NCI-H748 treated with DMSO at 0.1 percent for 48 hours (cell line): ENCODE results near the gene TRIM40.

Experiments used
- DNase-seq: peaks from one replicate; lab custom pipeline; 2025; lab: John Stamatoyannopoulos, UW

The TRIM40 gene

DNA sequence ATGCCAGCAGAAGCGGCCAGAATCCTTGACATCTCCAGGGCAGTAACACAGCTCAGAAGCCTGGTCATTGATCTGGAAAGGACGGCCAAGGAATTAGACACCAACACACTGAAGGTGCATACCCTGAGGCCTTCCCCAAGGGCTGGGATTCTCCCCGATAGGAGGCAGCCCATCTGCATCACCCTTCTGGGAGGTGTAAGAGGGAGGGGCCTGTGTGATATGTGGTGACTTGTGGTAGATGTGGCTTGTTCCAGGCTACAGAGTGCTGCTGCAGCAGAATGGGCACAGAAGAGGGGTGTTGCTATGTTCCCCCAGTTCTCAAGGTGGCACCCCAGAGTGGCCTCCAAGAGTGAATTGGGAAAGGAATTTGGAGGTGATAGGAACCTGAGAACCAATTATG is 11.2 kb downstream of the TRIM40 start:
- no peak for DNase-seq

DNA sequence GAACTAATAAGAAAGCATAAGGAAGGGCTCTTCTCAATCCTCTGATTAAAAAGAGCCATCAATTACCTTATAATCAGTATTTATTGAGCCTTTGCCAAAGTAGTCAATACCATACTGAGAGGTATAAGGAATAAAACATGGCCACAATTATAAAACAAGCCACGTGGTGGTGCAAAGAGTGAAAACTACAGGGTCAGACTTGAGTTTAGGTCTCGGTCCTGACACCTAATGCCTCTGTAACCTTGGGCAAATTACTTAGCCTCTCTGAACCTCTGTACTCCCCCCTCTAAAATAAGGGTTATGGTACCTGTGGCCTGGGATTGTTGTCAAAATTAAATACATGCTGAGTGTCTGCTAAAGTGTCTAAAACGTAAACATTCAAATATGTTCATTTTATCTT is 13.3 kb downstream of the TRIM40 start:
- DNase-seq, result no peak

DNA sequence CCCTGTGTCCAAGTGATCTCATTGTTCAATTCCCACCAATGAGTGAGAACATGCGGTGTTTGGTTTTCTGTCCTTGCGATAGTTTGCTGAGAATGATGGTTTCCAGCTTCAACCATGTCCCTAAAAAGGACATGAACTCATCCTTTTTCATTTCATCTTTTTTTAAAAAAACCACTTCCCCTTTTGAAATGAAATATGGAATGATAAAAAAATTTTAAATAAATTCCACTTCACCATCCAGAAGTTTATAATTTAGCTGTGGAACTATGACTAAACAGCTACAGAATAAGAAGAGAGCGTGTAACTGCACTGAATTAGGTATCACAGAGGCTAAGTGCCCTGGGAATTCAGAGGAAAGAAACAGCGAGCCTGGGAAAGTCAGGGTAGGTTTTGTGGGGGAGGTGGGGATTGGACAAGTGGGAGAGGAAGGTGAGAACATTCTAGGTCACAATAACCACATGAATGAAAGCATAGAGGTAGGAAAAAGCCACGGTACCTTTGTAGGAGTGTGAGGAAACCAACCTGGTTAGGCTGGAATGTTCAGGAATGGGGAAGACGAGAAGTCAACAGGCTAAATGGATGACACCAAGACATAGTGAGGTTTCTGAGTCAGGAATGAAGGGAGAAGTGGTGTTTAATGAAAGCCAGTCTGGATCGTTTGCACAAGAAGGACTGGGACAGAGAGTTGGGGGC is 14.1 kb downstream of the TRIM40 start:
- no peak for DNase-seq

DNA sequence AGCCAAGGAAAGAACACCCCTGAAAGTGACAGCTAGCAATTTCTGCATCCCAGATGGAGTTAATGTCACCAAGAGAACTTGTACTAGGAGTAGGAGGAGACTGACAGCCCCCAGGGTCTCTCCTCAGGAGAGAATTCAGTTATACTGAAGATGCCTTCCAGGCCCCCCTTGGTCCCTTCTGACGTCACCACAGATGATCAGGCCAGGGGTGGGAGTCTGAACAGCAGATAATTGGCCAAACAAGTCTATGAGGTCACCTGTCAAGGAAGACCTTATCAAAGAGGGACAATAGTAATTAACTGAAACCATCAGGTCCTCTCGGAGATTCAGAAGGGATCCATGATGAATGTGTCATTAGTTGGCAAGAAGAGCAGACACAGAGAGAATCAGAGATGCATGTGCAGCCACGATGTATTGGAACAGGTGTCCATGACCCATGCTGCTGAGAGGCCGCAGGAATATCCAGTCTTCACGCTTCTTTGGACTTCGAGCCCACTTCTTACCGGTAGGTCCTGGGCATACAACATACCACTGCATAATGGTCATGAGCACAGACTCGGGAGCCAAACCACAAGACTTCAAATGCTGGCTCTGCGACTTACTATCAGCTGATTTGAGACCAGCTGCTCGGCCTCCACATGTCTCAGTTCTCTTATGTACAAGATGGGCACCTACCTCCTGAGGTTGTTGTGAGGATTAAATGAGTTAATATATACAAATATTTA is 14.9 kb downstream of the TRIM40 start:
- DNase-seq, result no peak

DNA sequence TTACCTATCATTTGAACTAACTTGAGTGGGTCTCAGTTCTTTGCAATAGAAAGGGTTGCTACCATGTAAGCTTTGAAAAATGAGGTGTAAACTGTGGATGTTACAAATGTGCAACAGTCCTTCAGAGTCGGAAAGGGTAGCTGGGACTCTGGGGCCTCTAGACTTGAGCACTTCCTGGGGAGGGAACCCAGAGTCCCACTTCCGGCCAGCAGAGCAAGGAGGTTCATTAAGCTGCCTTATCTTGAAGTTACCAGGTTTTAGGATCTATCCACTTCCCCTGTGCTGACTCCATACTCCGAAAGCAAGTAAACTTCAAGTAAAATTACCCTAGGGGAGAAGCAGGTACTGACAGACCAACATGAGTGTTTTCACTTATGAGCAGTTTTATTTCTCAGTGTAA is 15.6 kb downstream of the TRIM40 start:
- no peak for DNase-seq

DNA sequence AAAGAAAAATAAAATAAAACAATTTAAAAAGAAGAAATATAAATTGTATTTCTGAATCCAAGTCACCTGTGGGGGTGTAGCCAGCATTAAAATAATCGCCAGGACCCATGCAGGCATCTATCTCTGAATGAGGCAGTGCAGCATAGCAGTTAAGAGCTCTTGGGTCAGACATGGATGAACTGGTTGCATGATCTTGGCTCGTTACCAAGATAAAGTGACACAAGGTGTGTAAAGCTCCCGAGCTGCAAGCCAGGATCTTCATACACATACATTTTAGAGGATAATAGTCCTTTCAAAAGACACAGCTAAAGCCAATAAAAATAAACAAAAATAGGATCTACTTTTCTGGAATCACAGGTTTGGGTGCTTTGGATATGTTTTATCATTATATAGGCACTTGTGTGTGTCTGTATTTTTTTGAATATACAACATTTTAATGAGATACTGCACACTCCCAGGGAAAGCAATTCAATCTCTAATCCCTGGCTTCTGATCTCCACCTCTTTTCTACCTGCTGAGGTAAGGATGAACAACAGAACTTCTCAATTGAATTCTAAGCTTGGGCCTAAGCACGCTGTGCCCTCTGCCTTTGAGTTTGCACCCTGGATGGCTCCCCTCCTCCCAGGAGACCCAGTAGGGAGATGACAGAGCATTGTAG is 16.2 kb downstream of the TRIM40 start:
- no peak for DNase-seq

DNA sequence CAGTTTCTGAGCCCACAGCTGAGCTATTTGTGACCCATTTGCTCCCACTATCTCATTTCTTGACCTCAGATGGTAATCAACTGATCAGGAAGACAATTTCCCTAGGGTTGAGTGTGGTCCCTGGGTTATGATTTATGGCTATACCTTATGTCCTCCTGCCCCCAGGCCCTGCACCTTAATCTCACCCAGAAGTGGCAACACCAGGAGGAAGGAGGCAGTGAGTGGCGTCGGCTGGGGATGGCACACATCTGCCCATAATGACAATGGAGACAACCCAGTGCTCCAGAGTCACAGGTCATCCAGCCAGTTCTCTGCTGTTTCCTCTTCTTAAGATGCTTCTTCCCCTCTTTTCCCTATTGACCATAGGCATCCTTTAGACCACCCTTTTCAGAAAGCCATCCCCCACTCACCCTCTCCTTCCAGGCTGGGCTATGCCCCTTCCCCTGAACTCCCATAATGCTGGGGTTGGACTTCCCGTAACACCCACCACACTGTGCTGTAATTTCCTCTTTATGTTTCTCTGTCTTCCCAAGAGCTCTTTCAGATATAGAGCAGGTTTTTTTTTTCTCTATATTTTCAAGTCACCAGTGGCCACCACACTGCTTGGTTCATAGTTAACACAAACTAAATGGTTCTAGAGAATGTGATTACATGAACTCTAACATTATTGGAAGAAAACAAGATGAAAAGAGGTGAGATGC is 17.1 kb downstream of the TRIM40 start:
- DNase-seq, result no peak

DNA sequence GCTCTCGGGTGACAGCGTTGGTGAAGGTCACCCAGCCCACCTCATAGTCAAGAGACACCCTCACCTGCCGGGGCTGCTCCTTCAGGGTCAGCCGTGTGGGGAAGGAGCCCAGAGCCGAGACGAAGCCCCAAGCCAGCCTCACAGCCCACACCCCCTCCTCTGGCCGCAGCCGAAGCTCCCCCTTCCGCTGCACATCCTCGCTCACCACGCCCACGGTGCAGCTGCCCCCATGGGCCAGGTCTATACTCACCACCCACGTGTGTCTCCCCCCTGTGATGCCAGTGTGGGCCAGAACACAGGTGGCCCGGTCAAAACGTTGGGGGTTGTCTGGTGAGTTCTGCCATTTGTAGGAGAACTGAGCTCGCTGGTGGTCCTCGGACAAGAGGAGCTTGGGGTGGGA is 18.1 kb downstream of the TRIM40 start:
- no peak for DNase-seq

DNA sequence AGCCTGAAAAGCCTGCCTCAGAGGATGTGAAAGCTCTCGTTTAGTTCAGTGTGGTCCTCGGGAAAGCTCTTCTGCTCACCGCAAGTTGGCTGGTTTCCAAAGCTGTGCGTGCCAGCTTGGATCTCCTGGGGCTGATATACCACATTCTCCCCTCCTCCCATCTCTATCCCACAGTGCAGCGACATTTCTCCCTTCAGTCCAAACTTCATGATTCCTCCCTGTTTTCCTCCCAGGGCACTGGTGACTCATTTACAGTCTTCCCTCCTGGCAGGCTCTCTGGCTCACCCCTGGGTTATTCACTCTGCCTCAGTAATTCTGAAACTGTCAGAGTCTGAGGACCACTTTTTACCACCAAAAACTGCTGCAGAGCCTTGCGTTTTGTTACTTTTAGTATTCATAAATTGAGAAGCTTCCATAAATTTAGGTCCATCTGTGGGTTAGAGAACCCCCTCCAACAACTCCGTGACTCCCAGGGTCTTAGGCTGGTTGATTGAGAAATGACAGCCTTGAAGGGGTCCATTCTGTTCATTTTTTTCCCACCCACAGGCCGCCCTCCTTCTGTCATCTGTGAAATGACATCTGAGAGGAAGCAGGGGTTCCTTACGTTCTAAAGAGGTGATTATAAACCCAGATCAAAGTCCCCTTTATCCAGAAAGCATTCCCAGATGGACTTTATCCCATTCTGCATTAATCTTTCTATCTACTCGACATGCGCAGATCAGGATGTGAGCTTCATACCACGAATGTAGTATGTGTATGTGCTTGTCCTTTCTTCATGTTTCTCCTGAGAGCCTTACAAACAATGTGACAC is 19.0 kb downstream of the TRIM40 start:
- no peak for DNase-seq

DNA sequence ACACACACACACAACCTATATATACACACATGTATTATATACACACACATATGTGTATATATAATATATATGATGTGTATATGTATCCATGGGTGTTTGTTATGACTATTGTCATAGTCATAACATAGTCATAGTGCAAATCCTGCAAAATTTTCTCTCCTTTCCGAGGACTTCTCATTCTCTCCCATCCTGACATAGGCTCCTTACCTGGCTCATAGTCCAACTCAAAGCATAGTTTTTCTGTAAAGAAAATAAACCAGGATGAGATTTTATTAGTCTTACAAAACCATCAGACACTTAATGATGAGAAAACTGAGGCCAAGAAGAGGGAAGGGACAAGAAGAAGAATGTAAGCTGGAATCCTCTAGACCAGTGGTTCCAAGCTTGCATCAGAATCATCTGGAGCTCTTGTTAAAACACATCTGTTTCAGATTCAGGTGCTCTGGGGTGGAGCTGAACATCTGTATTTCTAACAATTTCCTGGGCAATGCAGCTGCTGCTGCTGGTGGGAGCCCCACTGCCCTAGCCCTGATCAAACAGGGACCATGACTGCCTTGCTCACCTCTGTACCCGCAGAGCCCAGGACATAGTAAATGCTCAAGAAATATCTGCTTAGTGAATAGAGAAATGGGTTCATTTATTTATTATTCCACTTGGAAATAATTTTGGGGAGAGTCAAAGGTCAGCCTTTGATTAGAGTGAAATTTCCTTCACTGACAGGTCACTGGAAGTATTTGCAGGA is 19.8 kb downstream of the TRIM40 start:
- no peak for DNase-seq

DNA sequence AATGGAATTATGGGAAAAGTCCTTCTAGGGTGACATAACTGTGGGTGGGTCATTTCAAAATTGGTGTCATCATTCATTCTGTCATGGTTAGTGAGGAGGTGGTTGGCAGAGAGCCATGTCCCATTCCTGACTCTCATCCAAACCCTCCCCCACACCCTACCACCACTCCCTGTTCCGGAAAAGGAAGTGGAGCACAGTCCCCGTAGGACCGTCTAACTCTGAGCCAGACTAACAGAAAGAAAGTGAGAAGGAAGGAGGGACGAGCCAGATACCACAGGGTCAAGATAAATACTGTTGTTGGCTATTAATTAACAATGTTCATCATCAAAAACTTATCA is 20.3 kb downstream of the TRIM40 start:
- no peak for DNase-seq

DNA sequence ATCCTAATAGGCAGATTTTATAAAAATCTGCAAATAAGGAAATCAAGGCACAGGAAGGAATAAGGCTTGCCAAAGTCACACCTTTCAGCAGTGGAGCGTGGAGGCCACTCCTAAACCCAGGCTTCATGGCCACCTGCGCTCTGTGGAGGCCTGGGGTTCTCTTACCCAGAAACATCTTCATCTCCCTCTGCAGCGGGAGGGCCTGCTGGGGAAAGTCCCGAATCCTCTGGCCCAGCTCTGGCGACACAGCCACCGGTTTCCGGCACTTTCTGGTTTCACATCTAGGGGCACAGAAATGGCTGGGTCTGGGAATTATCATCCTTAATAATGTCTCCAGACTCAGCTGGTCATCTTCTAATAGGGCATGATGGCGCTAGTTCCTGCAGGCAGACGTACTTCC is 20.8 kb downstream of the TRIM40 start:
- no peak for DNase-seq

DNA sequence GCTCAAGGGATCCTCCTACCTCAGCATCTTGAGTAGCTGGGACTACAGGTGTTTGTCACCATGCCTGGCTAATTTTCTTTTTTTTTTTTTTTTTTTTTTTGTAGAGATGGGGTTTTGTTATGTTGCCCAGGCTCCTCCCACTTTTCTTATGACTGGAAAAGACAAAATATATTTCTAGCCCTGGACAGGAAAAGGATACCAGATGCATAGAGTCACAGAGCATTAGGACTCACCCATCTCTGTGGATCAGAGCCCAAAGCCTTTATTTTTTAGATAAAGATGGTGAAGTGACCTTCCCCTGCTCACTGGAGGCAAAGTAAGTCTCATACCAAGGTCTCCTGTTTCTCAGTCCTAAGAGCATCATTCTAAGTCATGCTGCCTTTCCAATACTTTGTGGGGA is 21.6 kb downstream of the TRIM40 start:
- no peak for DNase-seq

DNA sequence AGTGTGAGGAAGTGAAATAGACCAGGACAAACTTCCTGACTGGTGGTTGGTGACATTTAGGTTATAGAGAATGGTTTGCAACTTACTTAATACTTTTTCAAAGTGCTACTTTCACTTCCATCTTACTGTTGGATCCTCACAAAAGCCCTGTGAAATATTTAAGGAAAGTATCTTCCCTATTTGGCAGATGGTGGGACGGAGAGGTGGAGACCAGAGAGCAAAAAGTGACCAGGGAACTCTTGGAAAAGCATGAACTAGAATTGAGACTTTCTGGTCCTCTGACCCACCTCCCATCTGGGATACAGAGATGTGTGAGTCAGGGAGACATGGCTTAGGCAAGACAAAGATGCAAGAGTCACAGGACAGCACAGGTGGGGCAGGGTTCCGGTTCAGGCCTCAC is 22.1 kb downstream of the TRIM40 start:
- no peak for DNase-seq

DNA sequence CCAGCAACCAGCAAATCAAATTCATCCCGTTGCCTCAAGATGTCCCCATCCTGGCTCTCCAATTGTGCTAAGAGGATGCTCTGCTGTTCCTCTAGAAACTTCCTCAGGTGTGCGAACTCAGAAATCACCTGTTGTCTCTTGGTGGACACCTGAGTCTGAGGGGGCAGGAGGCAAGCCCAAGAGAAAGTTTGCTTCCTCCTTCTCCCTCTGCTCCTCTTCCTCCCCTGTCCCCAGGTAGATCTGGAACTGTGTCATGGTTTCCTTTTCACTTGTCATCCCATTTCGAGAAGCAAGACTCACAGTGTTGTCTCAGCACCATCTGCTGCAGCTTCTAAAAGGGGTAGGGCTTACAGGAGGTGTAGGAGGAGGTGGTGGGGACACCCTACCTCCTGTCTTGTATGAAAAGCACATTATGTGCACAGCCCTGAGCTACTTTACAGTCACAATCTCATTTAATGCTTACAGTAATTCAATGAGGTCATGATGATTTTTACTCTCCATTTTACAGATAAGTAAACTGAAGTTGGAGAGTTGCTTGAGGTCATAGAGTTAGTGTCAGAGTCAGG is 22.6 kb downstream of the TRIM40 start:
- no peak for DNase-seq

DNA sequence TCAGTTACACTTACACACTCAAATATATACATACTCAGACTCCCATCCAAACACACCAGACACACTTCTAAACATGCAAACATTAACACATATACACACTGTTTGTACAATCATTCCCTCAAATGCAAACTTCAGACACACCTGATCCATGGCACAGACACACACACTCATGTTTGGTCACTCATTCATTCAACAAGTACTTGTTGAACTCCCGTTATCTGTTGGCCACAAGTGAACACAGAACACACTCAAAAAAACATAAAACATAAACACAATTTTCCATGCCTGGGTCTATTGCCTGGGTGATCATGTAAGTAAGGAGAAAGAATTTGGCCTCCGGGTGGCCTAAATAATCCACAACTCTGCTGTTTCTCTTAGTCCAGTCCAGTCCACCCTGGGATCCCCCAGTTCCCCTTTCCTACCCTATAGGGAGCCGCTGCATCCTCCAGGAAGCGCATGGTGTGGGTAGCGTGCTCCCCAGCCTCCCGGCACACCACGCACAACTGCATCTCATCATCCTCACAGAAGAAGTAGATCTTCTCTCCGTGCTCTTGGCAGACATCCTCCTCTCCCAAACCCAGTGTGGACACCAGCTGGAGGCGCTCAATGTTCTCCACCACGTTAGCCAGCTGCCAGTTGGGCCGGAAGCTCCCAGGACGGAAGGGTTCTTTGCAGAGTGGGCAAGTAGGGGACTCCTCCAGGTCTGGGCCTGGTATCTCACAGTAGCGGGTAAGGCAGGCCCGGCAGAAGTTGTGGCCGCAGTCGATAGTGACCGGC is 24.3 kb downstream of the TRIM40 start:
- no peak for DNase-seq

DNA sequence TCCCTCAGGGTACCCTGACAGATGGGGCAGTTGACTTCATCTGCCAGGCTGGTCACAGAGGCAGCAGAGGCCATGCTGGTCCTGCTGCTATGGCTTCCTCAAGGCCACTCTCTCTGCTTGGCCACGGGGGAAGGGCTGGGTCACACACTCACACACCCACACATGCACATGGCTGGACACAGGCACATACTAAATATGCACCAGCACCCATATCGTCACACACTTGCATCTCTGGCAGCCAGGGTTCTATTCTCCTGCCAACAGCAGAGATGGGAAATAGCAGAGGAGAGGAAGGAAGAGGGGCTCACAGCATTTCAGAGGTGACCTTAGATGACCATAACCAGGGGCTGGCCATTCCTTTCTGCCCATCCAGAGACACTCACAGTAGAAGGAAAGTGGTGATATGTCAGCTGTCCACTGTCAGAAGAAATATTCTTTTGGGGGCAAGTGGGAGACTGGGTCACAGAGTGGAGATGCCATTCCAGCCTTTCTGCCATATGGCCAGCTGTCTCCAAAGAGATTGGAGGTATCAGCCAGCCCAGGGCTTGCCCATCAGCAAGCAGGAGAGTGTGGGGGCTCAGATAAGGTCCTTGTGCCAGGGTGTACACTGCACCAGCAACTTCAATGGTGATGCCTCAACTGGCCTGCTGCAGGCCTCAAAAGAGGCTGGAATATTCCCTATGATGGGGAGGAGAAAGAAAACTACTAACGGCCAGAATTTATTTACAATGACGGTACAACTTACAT is 25.0 kb downstream of the TRIM40 start, which contains the start of gene TRIM10:
TSS of gene TRIM10 (minus strand) at position 427 of the 747 bp plus-strand sequence. CDS start at position 74, 353 bp downstream.
- DNase-seq, result no peak

DNA sequence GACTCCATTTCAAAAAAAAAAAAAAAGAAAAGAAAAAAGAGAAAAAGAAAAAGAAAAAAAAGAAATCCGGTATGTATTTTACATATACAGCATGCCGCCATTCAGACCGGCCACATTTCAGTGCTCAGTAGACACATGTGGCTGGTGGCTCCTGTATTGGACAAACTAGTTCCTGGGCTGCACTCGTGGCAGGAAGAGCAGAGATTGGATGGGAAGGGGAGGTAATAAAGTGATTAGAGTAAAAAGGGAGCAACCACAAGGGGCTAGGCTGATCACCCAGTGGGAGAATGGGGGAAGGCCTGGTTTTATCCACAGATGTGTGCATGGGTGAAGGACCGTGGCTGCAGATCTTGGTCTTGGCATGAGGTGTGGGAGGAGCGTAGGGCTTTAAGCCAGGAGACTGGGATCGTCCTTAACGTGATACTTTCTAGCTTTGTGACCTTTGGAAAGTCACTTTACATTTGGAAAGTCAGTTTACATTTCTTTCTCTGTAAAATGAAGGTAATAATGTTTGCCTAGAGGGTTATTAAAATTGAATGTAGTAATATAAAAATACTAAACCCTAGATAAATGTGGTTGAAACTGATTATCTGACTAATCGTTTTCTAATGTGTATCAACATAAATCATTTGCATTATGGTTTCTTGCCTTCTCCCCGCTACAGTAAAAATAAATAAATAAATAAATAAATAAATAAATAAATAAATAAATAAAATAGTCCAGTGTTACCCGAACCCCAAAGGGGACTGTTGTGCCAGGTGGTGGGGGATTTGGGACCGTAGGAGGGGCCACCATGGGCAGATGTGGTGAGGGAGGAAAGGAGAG is 26.5 kb downstream of the TRIM40 start:
- DNase-seq, result no peak
